ENCODE data around the gene ACADSB. TPM values are rescaled to one million over a fixed set of nuclear protein-coding genes. Genes with fewer than 3 reads are reported as not detected.

ACADSB gene
- total RNA-seq, 3 donors from 2014 or later, result 22.6 to 32.4 (median 31.8) TPM

DNA sequence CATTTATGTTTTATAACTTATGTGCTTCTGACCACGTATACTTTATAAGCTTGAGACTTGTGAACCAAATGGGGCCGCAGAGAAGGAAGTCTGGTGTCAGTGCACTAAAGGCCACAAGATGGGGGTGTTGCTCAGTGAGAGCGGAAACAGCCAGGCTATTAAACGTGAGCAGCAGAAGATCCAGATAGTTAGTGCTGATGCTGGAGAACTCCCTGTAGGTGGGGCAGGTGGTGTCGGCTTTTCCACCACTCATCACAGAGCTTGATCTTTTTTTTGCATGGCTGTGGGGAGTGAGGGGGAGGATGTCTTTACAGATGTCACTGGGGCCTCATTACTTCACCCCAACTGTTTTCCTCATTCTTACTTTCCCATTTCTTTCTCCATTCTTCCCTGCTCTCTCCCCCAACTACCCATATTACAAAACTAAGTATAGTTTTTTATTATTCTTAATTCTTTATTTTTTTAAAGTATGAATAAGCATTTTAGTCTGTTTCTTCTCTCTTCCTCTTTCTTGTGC is 34.7 kb downstream of the ACADSB start:
- H3K4me3 ChIP-seq, result no peak overlapping the region
- no peaks in the 10 kb centered on the region for H3K4me1 ChIP-seq
- no peak for DNase-seq (ENCODE audit: low spot score in 2 of 2)
- peak in 2 of 3 donors; percentile 25 to 58 for TF ChIP-seq CTCF (IDR thresholded peaks at IDR 0.05)
- no peak for TF ChIP-seq POLR2A (IDR thresholded peaks at IDR 0.05)
- no peak for TF ChIP-seq POLR2AphosphoS5 (IDR thresholded peaks at IDR 0.05)
- H3K36me3 ChIP-seq, result no peaks in the 10 kb centered on the region
- no peak overlapping the region for H3K27ac ChIP-seq
- intact Hi-C loops (cut with DNase I; ENCODE audit: low total_unique reads), result no loop called here
- no peaks in the 10 kb centered on the region for H3K9me3 ChIP-seq
- no peaks in the 10 kb centered on the region for H3K27me3 ChIP-seq

GRCh38 chr10:123044391-123044790 is 35.6 kb downstream of the ACADSB start:
- intact Hi-C loops (cut with DNase I; ENCODE audit: low total_unique reads), result no loop called here
- no peak for TF ChIP-seq CTCF (IDR thresholded peaks at IDR 0.05)
- no peak for TF ChIP-seq POLR2AphosphoS5 (IDR thresholded peaks at IDR 0.05)
- TF ChIP-seq POLR2A (IDR thresholded peaks at IDR 0.05), result no peak
- Histone ChIP-seq H3K9me3 (no peaks in the 10 kb centered on the region), H3K27ac (no peak overlapping the region), H3K36me3 (no peaks in the 10 kb centered on the region), H3K4me1 (no peaks in the 10 kb centered on the region), H3K4me3 (no peak overlapping the region), H3K27me3 (no peaks in the 10 kb centered on the region)
- DNase-seq (ENCODE audit: low spot score in 2 of 2), result no peak

DNA sequence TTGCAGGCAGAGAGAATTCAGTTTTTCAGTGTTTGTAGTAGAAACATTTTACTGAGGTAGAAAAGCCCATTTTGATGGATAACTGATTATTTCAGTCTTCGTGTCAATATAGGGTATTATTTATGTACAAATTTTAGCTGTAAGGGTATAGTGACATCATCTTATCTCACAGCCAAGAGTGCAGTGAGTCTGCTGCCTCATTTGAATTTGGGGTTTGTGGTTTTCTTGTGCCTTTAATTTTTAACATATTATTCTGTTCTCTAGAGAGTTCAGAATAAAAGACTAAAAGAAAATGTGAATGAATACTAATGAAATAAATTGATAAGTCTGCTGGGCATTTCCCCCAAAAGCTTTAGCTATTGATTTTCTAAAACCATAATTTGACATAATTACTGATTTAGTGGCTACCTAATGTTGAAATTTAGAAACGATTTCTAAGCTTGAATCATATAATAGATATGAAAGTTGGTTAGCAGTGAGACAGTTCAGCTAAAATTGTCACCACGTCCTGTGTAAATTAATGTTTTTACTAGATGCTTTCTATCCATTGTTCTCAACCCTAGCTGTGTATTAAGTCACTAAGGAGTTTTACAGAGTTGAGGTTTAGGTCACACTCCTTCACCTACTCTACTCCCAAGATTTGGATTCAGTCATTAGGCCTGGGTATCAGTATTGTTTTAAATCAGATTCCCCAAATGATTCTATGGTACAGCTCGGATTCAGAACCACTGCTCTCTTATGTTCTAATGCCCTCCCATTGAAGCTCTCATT is 37.3 kb downstream of the ACADSB start:
- intact Hi-C loops (cut with DNase I; ENCODE audit: low total_unique reads), result no loop called here
- Histone ChIP-seq H3K4me3 (no peak overlapping the region), H3K9me3 (no peaks in the 10 kb centered on the region), H3K27ac (no peak overlapping the region), H3K36me3 (no peaks in the 10 kb centered on the region), H3K4me1 (no peaks in the 10 kb centered on the region), H3K27me3 (no peaks in the 10 kb centered on the region)
- no peak for DNase-seq (ENCODE audit: low spot score in 2 of 2)
- no peak for TF ChIP-seq POLR2A (IDR thresholded peaks at IDR 0.05)
- TF ChIP-seq CTCF (IDR thresholded peaks at IDR 0.05), result no peak
- TF ChIP-seq POLR2AphosphoS5 (IDR thresholded peaks at IDR 0.05), result no peak

DNA sequence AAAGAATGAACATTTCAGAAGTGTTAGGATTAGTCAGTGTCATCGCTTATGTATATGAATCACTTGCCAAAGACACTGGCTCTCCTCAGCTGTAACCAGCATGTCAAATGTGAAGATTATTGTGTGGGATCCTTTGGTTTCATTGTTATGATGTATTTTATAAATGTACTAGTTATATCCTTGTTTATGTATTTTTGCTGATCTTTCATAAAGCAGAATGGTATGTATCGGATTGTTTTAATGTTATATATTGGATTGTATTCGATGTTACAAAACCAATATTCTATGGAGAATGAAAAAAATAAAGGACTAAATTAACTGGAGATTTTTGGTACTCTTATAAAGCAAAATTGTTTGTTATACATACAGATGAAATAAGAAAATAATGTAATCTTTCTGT is 49.2 kb downstream of the ACADSB start:
- Histone ChIP-seq H3K4me1 (no peaks in the 10 kb centered on the region), H3K27ac (no peak overlapping the region), H3K4me3 (no peak overlapping the region), H3K9me3 (no peaks in the 10 kb centered on the region), H3K36me3 (peaks cover 4% of the 10 kb centered on the region), H3K27me3 (no peaks in the 10 kb centered on the region)
- DNase-seq (ENCODE audit: low spot score in 2 of 2), result no peak
- intact Hi-C loops (cut with DNase I; ENCODE audit: low total_unique reads), result no loop called here
- TF ChIP-seq POLR2AphosphoS5 (IDR thresholded peaks at IDR 0.05) (no peak), CTCF (IDR thresholded peaks at IDR 0.05) (no peak), POLR2A (IDR thresholded peaks at IDR 0.05) (no peak)

DNA sequence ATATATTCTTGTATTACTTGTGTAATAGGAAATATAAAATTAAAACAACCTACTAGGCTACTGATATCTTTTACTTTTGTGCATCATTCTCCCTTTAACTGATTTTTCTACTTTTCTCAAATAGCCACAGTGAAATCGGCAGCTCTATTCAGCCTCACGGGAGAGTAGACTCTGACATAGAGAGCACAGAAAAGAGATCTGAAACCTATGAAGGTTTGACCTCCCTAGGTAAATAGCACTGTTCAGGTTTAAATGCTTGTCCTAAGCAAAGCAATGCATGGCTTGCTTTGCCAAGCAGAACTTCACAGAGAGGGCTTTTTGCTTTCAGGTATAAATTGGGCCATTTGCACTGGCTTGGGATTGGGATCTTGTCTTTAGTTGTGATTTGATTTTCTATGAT is 53.1 kb downstream of the ACADSB start:
- no peak for DNase-seq (ENCODE audit: low spot score in 2 of 2)
- TF ChIP-seq CTCF (IDR thresholded peaks at IDR 0.05) (no peak), POLR2AphosphoS5 (IDR thresholded peaks at IDR 0.05) (no peak), POLR2A (IDR thresholded peaks at IDR 0.05) (no peak)
- intact Hi-C loops (cut with DNase I; ENCODE audit: low total_unique reads), result no loop called here

More for the DNA sequence above, 53.1 kb downstream of the ACADSB start:
- no peaks in the 10 kb centered on the region for H3K27me3 ChIP-seq
- H3K4me3 ChIP-seq, result no peak overlapping the region
- H3K27ac ChIP-seq, result no peak overlapping the region
- no peaks in the 10 kb centered on the region for H3K9me3 ChIP-seq
- H3K4me1 ChIP-seq, result no peaks in the 10 kb centered on the region
- H3K36me3 ChIP-seq, result no peaks in the 10 kb centered on the region

All from breast epithelium (tissue), 4 donors.